WTC11 (cell line): Measurements from ENCODE around the gene C1orf226. TPM values are rescaled to one million over a fixed set of nuclear protein-coding genes. Genes with fewer than 3 reads are reported as not detected.

Experiments
- AFF4 ChIP-seq: sonication (generic); formaldehyde crosslinking; IDR thresholded peaks from 2 replicates; pipeline ENCODE4 v1.8.1; 2023; ENCODE audit warnings: mild to moderate bottlenecking, missing genetic modification reagents, borderline replicate concordance
- ATF2 ChIP-seq: sonication (generic); formaldehyde crosslinking; IDR thresholded peaks from 2 replicates; pipeline ENCODE4 v1.8.1; 2022; ENCODE audit warnings: low read depth, missing genetic modification reagents, borderline replicate concordance
- CREM ChIP-seq: sonication (generic); formaldehyde crosslinking; IDR thresholded peaks from 2 replicates; pipeline ENCODE4 v1.8.1; 2022; ENCODE audit warnings: mild to moderate bottlenecking, missing genetic modification reagents, moderate library complexity
- CTCF ChIP-seq: fragments of 200-600 bp; IDR thresholded peaks from 2 replicates; pipeline ENCODE4 v1.8.0; 2022; ENCODE audit warnings: antibody characterized with exemption
- E2F1 ChIP-seq: sonication (generic); formaldehyde crosslinking; IDR thresholded peaks from 2 replicates; pipeline ENCODE4 v1.8.0; 2022; ENCODE audit warnings: mild to moderate bottlenecking, missing genetic modification reagents
- FOXJ3 ChIP-seq: sonication (generic); formaldehyde crosslinking; IDR thresholded peaks from 2 replicates; pipeline ENCODE4 v1.9.0; 2021; ENCODE audit warnings: missing genetic modification reagents, mild to moderate bottlenecking, borderline replicate concordance
- FOXK1 ChIP-seq: sonication (generic); formaldehyde crosslinking; IDR thresholded peaks from 2 replicates; pipeline ENCODE4 v1.8.0; 2022; ENCODE audit warnings: mild to moderate bottlenecking, moderate library complexity, missing genetic modification reagents
- NR1H2 ChIP-seq: sonication (generic); formaldehyde crosslinking; IDR thresholded peaks from 2 replicates; pipeline ENCODE4 v1.9.0; 2021; ENCODE audit warnings: mild to moderate bottlenecking, moderate library complexity, missing genetic modification reagents
- NR2C2 ChIP-seq: sonication (generic); formaldehyde crosslinking; IDR thresholded peaks from 2 replicates; pipeline ENCODE4 v1.8.0; 2022; ENCODE audit warnings: mild to moderate bottlenecking, missing genetic modification reagents
- NR3C1 ChIP-seq: sonication (generic); formaldehyde crosslinking; conservative IDR thresholded peaks from 2 replicates; pipeline ENCODE4 v1.8.1; 2023; ENCODE audit warnings: low read depth, mild to moderate bottlenecking, missing genetic modification reagents
- PRDM15 ChIP-seq: sonication (generic); formaldehyde crosslinking; IDR thresholded peaks from 2 replicates; pipeline ENCODE4 v1.8.0; 2022; ENCODE audit warnings: missing genetic modification reagents
- SMAD3 ChIP-seq: sonication (generic); formaldehyde crosslinking; IDR thresholded peaks from 2 replicates; pipeline ENCODE4 v1.8.0; 2022; ENCODE audit warnings: missing genetic modification reagents, mild to moderate bottlenecking, borderline replicate concordance
- SMAD4 ChIP-seq: sonication (generic); formaldehyde crosslinking; IDR thresholded peaks from 2 replicates; pipeline ENCODE4 v1.8.0; 2022; ENCODE audit warnings: mild to moderate bottlenecking, missing genetic modification reagents
- TEAD1 ChIP-seq: sonication (generic); formaldehyde crosslinking; IDR thresholded peaks from 2 replicates; pipeline ENCODE4 v1.8.0; 2022; ENCODE audit warnings: mild to moderate bottlenecking, missing genetic modification reagents
- TP53 ChIP-seq: sonication (generic); formaldehyde crosslinking; IDR thresholded peaks from 2 replicates; pipeline ENCODE4 v1.8.1; 2023; ENCODE audit warnings: mild to moderate bottlenecking, missing genetic modification reagents
- ZMAT4 ChIP-seq: fragments of 250-450 bp; sonication (Bioruptor Pico); IDR thresholded peaks from 2 replicates; pipeline ENCODE4 v1.9.0; 2021; ENCODE audit warnings: mild to moderate bottlenecking
- total RNA-seq: library from RNA; stranded (reverse); gene quantifications from 3 replicates; pipeline ENCODE4 v1.2.3, GENCODE V29; 2021

C1orf226 gene
- total RNA-seq, 1 experiment from 2014 or later: 21.4 TPM

GRCh38 chr1:162336621-162337285, 44.8 kb upstream of the C1orf226 start (continued):
- TF ChIP-seq ATF2 (CRISPR knock-in tag) (no peak), CTCF (no peak), NR2C2 (CRISPR knock-in tag) (no peak), PRDM15 (CRISPR knock-in tag) (no peak), AFF4 (no peak), TEAD1 (CRISPR knock-in tag) (no peak), CREM (CRISPR knock-in tag) (no peak), FOXK1 (CRISPR knock-in tag) (no peak), TP53 (CRISPR knock-in tag) (no peak), NR3C1 (CRISPR knock-in tag) (no peak), SMAD3 (no peak), FOXJ3 (CRISPR knock-in tag) (no peak), SMAD4 (CRISPR knock-in tag) (no peak), E2F1 (CRISPR knock-in tag) (no peak), NR1H2 (no peak), ZMAT4 (CRISPR knock-in tag) (no peak)
- TF ChIP-seq, all 79 proteins: peak for 0
